ENCODE measurements around the gene CFAP100.

DNA sequence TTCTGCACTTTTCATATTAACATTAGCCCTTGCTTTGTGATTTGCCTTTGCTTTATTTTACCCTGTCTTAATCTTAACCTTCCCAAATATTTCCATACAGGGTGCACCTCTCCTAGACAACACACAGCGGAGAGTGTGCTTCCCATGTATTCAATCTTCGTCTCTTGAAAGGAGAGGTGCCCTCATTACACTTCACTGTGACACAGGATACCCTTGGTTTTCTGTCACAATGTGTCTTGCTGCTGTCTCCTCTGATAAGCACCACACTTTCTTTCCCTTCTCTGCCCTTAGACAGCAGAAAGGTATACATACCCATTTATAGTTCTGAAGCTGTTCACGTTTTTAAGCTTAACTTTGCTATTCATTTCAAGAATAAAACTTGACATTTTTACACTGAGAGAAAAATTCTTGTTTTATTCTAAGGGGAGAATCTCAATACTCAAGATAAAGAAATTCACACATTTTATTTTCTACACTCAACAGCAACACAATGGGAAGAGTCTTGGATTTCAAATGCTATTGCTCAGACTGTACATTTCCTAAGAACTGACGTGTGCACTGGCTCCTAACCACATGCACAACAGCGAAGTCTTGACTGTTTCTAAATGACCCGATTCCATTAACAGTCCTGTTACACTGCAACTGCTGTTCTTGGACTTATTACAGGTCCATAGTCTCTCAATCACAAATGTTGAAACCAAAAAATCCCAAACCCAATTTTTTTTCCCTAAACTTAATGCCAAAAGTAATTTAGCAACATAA is 59.9 kb downstream of the CFAP100 start:
- TF ChIP-seq, protein P1, sequence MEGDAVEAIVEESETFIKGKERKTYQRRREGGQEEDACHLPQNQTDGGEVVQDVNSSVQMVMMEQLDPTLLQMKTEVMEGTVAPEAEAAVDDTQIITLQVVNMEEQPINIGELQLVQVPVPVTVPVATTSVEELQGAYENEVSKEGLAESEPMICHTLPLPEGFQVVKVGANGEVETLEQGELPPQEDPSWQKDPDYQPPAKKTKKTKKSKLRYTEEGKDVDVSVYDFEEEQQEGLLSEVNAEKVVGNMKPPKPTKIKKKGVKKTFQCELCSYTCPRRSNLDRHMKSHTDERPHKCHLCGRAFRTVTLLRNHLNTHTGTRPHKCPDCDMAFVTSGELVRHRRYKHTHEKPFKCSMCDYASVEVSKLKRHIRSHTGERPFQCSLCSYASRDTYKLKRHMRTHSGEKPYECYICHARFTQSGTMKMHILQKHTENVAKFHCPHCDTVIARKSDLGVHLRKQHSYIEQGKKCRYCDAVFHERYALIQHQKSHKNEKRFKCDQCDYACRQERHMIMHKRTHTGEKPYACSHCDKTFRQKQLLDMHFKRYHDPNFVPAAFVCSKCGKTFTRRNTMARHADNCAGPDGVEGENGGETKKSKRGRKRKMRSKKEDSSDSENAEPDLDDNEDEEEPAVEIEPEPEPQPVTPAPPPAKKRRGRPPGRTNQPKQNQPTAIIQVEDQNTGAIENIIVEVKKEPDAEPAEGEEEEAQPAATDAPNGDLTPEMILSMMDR (IDR thresholded peaks at IDR 0.05), result no peak
- no peak for TF ChIP-seq POLR2A (IDR thresholded peaks at IDR 0.05)
